ENCODE data around the gene PPP1R15B.

DNA sequence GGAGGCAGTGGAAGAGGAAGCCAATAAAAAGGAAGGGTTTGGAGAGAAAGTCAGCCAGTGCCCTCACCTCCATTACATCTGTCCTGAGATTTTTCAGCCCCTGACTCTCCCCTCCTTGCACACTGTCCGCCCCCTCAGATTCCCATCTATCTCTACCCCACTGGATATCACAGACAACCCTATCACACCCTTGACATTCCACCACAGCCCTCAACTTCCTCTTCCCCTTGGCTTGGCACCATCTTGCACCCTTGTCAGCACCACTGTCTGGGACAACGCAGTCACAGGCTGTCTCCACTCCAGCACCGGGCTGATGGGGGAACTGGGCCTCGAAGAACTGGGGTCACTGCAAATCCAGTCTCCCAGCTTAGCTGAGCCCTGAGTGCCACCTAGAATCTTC is 37.7 kb downstream of the PPP1R15B start:
- TF ChIP-seq, protein P1, sequence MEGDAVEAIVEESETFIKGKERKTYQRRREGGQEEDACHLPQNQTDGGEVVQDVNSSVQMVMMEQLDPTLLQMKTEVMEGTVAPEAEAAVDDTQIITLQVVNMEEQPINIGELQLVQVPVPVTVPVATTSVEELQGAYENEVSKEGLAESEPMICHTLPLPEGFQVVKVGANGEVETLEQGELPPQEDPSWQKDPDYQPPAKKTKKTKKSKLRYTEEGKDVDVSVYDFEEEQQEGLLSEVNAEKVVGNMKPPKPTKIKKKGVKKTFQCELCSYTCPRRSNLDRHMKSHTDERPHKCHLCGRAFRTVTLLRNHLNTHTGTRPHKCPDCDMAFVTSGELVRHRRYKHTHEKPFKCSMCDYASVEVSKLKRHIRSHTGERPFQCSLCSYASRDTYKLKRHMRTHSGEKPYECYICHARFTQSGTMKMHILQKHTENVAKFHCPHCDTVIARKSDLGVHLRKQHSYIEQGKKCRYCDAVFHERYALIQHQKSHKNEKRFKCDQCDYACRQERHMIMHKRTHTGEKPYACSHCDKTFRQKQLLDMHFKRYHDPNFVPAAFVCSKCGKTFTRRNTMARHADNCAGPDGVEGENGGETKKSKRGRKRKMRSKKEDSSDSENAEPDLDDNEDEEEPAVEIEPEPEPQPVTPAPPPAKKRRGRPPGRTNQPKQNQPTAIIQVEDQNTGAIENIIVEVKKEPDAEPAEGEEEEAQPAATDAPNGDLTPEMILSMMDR (conservative IDR thresholded peaks at IDR 0.05; ENCODE audit: low read length), result no peak
- TF ChIP-seq EZH2phosphoT487 (IDR thresholded peaks at IDR 0.05; ENCODE audit: borderline replicate concordance, low read depth, low read length), result no peak
